H1 (cell line): ENCODE results near the gene CXCL3. TPM values are rescaled to one million over a fixed set of nuclear protein-coding genes. Genes with fewer than 3 reads are reported as not detected.

Experiments used
- ATF2 ChIP-seq: IDR thresholded peaks from 2 replicates; pipeline ENCODE4 v1.6.1; 2012; ENCODE audit warnings: low read length, inconsistent platforms
- HDAC2 ChIP-seq, 2 experiments: fragments of 300-600 bp in 1 of 2; sonication (generic) in 1 of 2; IDR thresholded peaks; 2 replicates each; pipeline ENCODE4 v1.6.1; 2011 to 2012; ENCODE audit warnings: low read depth in 2 of 2, low read length in 2 of 2, mild to moderate bottlenecking in 2 of 2, moderate library complexity in 2 of 2, borderline replicate concordance in 1 of 2, inconsistent platforms in 1 of 2
- MAX ChIP-seq: IDR thresholded peaks from 2 replicates; pipeline ENCODE4 v1.6.1; 2012; ENCODE audit warnings: inconsistent platforms
- polyA plus RNA-seq, 7 experiments: library from polyadenylated mRNA; depleted of rRNA in 3 of 7; stranded (reverse) in 5 of 7; unstranded in 2 of 7; fragments of >200 nt in 5 of 7; fragments of 200-250 nt in 2 of 7; gene quantifications; 1 replicate in 5 of 7; 2 replicates in 1 of 7; 4 replicates in 1 of 7; pipeline versions ENCODE4 v1.2.1 to v1.2.3, GENCODE V29; 2011 to 2013; ENCODE audit warnings: missing spikeins in 2 of 7, mixed read lengths in 2 of 7
- total RNA-seq: library from RNA; stranded (reverse); fragmentation: NEBNext Ultra II Directional; extraction: Animal tissue kit (Norgen Biotek cat#: 25700); gene quantifications from 2 replicates; pipeline ENCODE4 v1.2.1, GENCODE V29; 2021

Gene CXCL3
- total and polyA plus RNA-seq, 2 of the 8 experiments (the other 6 are each of a cell fraction or from before 2014, with no cell fraction given): 3.1 to 5.2 TPM

- TF ChIP-seq ATF2: no peak
- TF ChIP-seq MAX: no peak
- no peak for TF ChIP-seq HDAC2 (IDR thresholded peaks at IDR 0.05; ENCODE audit: borderline replicate concordance in 1 of 2, low read depth in 2 of 2, low read length in 2 of 2)
Observed at GRCh38 chr4:74067586-74067985, 29.1 kb upstream of the CXCL3 start (continued).
